Right lobe of liver (tissue), 4 donors: ENCODE measurements around the gene PCDHB15.

ENCODE experiments used
- CTCF ChIP-seq, 4 donors: fragments of 200-600 bp in 3 of 4; fragments of 450-650 bp in 1 of 4; IDR thresholded peaks; one replicate each; pipeline versions ENCODE4 v1.5.1 to v1.8.0; 2016 to 2022; ENCODE audit warnings: antibody characterized with exemption in 4 of 4, mild to moderate bottlenecking in 2 of 4
- POLR2A ChIP-seq: fragments of 450-650 bp; IDR thresholded peaks from one replicate; pipeline ENCODE4 v1.6.1; 2017; ENCODE audit warnings: antibody characterized with exemption, mild to moderate bottlenecking
- donor health status: DM: no; HTN: no; CAD: no.
- donor health status: DM: no; HTN: no; CAD: no.
- donor health status: DM: no; HTN: yes; CAD: no.

DNA sequence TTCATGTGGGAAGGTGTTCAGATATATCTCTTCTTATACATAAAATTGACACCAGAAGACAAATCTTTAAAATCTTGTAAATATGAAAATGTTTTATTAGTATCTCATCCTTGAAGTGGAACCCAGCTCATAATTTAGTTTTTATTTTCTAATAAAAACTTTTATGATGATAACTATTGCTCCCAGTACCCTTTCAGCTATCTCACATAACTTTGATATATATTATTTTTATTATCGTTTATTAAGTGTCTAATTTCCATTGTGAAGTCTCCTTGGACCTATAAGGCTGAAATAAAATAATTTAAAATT is 16.0 kb downstream of the PCDHB15 start:
- TF ChIP-seq CTCF (IDR thresholded peaks at IDR 0.05) (no peak), POLR2A (no peak)
